HG02981 (cell line): Measurements from ENCODE around the gene GPSM1.

ENCODE experiments used
- ATAC-seq: cut with Tn5 transposase; IDR thresholded peaks from one replicate; pipeline ENCODE4 v1.9.1; 2021; ENCODE audit warnings: mild to moderate bottlenecking, moderate library complexity; ENCODE audit not compliant: unreplicated experiment

Gene GPSM1

GRCh38 chr9:136331030-136331429, 3.7 kb downstream of the GPSM1 start:
- no peak for ATAC-seq

GRCh38 chr9:136331556-136332481, 4.5 kb downstream of the GPSM1 start:
- ATAC-seq, result no peak

- ATAC-seq, result no peak
Measured at GRCh38 chr9:136332482-136332983, 5.2 kb downstream of the GPSM1 start.

GRCh38 chr9:136333045-136333444, 5.7 kb downstream of the GPSM1 start:
- no peak for ATAC-seq

- no peak for ATAC-seq
Measured at GRCh38 chr9:136333486-136333885, 6.1 kb downstream of the GPSM1 start.

GRCh38 chr9:136334541-136334940, 7.2 kb downstream of the GPSM1 start:
- no peak for ATAC-seq

- no peak for ATAC-seq
Measured at GRCh38 chr9:136335296-136336155, 8.2 kb downstream of the GPSM1 start.

GRCh38 chr9:136336156-136336870, 9.0 kb downstream of the GPSM1 start:
- no peak for ATAC-seq

GRCh38 chr9:136336881-136337280, 9.5 kb downstream of the GPSM1 start:
- no peak for ATAC-seq

GRCh38 chr9:136337416-136338395, 10.4 kb downstream of the GPSM1 start:
- no peak for ATAC-seq

GRCh38 chr9:136338511-136338910, 11.2 kb downstream of the GPSM1 start:
- ATAC-seq, result no peak

- ATAC-seq, result no peak
Measured at GRCh38 chr9:136339173-136339957, 12.0 kb downstream of the GPSM1 start.

GRCh38 chr9:136339958-136340310, 12.6 kb downstream of the GPSM1 start:
- ATAC-seq, result no peak

- ATAC-seq, result no peak
Measured at GRCh38 chr9:136340356-136341041, 13.2 kb downstream of the GPSM1 start.

GRCh38 chr9:136341042-136341655, 13.8 kb downstream of the GPSM1 start:
- ATAC-seq, result no peak

- ATAC-seq, result no peak
Measured at GRCh38 chr9:136341769-136342168, 14.4 kb downstream of the GPSM1 start.

- no peak for ATAC-seq
Measured at GRCh38 chr9:136342181-136343120, 15.1 kb downstream of the GPSM1 start.
